ENCODE data around the gene FLNA. TPM values are rescaled to one million over a fixed set of nuclear protein-coding genes. Genes with fewer than 3 reads are reported as not detected.
A peak's percentile ranks its signal among the peaks of the same experiment; 100 is the strongest.
"Not testable (repeated sequence)": the region's sequence is repeated elsewhere in the genome, so short reads cannot be mapped to it uniquely, and the experiment has no call there.

The FLNA gene
- total RNA-seq, 1 donor from 2014 or later, result 2,809 TPM

- Histone ChIP-seq H3K27me3 (ENCODE audit: insufficient read depth, low read length) (no peaks in the 10 kb centered on the region), H3K27ac (ENCODE audit: low read depth, low read length) (peak overlapping the region; percentile 96), H3K36me3 (ENCODE audit: insufficient read depth, low read length) (peaks cover 14% of the 10 kb centered on the region), H3K4me2 (ENCODE audit: low read length) (peak overlapping the region; percentile 92), H3K4me3 (ENCODE audit: insufficient read depth, low read depth, low read length) (peak overlapping the region; percentile 59), H3K4me1 (ENCODE audit: insufficient read depth, low read length) (peaks cover 4% of the 10 kb centered on the region), H3K9me3 (ENCODE audit: insufficient read depth, low read depth, low read length) (no peaks in the 10 kb centered on the region), H4K20me1 (ENCODE audit: insufficient read depth, low read length) (peaks cover 34% of the 10 kb centered on the region), H2AFZ (ENCODE audit: low read depth, low read length) (peak overlapping the region; percentile 23), H3K79me2 (ENCODE audit: insufficient read depth, low read length) (peaks cover 26% of the 10 kb centered on the region), H3K9ac (ENCODE audit: low read length) (peak overlapping the region; percentile 98)
- FAIRE-seq (no peak), DNase-seq (ENCODE audit: low read depth) (peak; percentile 25)
- no peak for TF ChIP-seq CTCF (IDR thresholded peaks at IDR 0.05; ENCODE audit: insufficient read depth, low read depth, low read length)
- no peak for TF ChIP-seq EZH2 (IDR thresholded peaks at IDR 0.05; ENCODE audit: insufficient read depth, low read length)
- peak overlapping the region; percentile 99 for H3K27ac Mint-ChIP-seq (ENCODE audit: unreplicated experiment)
- H3K4me1 Mint-ChIP-seq (ENCODE audit: low read depth, unreplicated experiment), result peaks cover 7% of the 10 kb centered on the region
- no peaks in the 10 kb centered on the region for H3K27me3 Mint-ChIP-seq (ENCODE audit: low read depth, unreplicated experiment)
- no peaks in the 10 kb centered on the region for H3K9me3 Mint-ChIP-seq (ENCODE audit: unreplicated experiment)
- peak overlapping the region; percentile 98 for H3K4me3 Mint-ChIP-seq (ENCODE audit: unreplicated experiment)
- peaks cover 13% of the 10 kb centered on the region for H3K36me3 Mint-ChIP-seq (ENCODE audit: low read depth, unreplicated experiment)
Observed at GRCh38 chrX:154396973-154397887, 22.8 kb upstream of the FLNA start.

GRCh38 chrX:154396363-154396762, 21.9 kb upstream of the FLNA start:
- not testable (repeated sequence) for H3K4me3 ChIP-seq (ENCODE audit: insufficient read depth, low read depth, low read length); DNase-seq (ENCODE audit: low read depth); H3K9ac ChIP-seq (ENCODE audit: low read length); H2AFZ ChIP-seq (ENCODE audit: low read depth, low read length); H3K9me3 Mint-ChIP-seq (ENCODE audit: unreplicated experiment); FAIRE-seq; H3K4me2 ChIP-seq (ENCODE audit: low read length); H3K4me1 Mint-ChIP-seq (ENCODE audit: low read depth, unreplicated experiment); H3K9me3 ChIP-seq (ENCODE audit: insufficient read depth, low read depth, low read length); H3K4me1 ChIP-seq (ENCODE audit: insufficient read depth, low read length); H3K27me3 ChIP-seq (ENCODE audit: insufficient read depth, low read length); H3K27ac ChIP-seq (ENCODE audit: low read depth, low read length); H3K27me3 Mint-ChIP-seq (ENCODE audit: low read depth, unreplicated experiment)
- peak overlapping the region; percentile 58 for H3K27ac Mint-ChIP-seq (ENCODE audit: unreplicated experiment)
- H3K79me2 ChIP-seq (ENCODE audit: insufficient read depth, low read length), result peaks cover 26% of the 10 kb centered on the region
- peaks cover 13% of the 10 kb centered on the region for H3K36me3 Mint-ChIP-seq (ENCODE audit: low read depth, unreplicated experiment)
- peaks cover 26% of the 10 kb centered on the region for H4K20me1 ChIP-seq (ENCODE audit: insufficient read depth, low read length)
- H3K36me3 ChIP-seq (ENCODE audit: insufficient read depth, low read length), result peaks cover 14% of the 10 kb centered on the region
- peak overlapping the region; percentile 98 for H3K4me3 Mint-ChIP-seq (ENCODE audit: unreplicated experiment)

GRCh38 chrX:154389812-154390747, 15.6 kb upstream of the FLNA start:
- not testable (repeated sequence) for H2AFZ ChIP-seq (ENCODE audit: low read depth, low read length); H3K4me1 Mint-ChIP-seq (ENCODE audit: low read depth, unreplicated experiment); H3K79me2 ChIP-seq (ENCODE audit: insufficient read depth, low read length); H3K9me3 ChIP-seq (ENCODE audit: insufficient read depth, low read depth, low read length); H3K36me3 ChIP-seq (ENCODE audit: insufficient read depth, low read length); H3K9ac ChIP-seq (ENCODE audit: low read length); H3K4me1 ChIP-seq (ENCODE audit: insufficient read depth, low read length); H3K9me3 Mint-ChIP-seq (ENCODE audit: unreplicated experiment); H3K4me3 Mint-ChIP-seq (ENCODE audit: unreplicated experiment); H3K4me3 ChIP-seq (ENCODE audit: insufficient read depth, low read depth, low read length); DNase-seq (ENCODE audit: low read depth); H3K4me2 ChIP-seq (ENCODE audit: low read length); H3K27me3 Mint-ChIP-seq (ENCODE audit: low read depth, unreplicated experiment); H3K27ac ChIP-seq (ENCODE audit: low read depth, low read length); H3K27me3 ChIP-seq (ENCODE audit: insufficient read depth, low read length); H4K20me1 ChIP-seq (ENCODE audit: insufficient read depth, low read length); H3K27ac Mint-ChIP-seq (ENCODE audit: unreplicated experiment); H3K36me3 Mint-ChIP-seq (ENCODE audit: low read depth, unreplicated experiment)
- FAIRE-seq, result peak; percentile 79

GRCh38 chrX:154388649-154389048, 14.2 kb upstream of the FLNA start:
- H3K4me2 ChIP-seq (ENCODE audit: low read length); H3K27ac Mint-ChIP-seq (ENCODE audit: unreplicated experiment); H3K27me3 ChIP-seq (ENCODE audit: insufficient read depth, low read length); H2AFZ ChIP-seq (ENCODE audit: low read depth, low read length); H3K9ac ChIP-seq (ENCODE audit: low read length); H3K4me1 Mint-ChIP-seq (ENCODE audit: low read depth, unreplicated experiment); H3K27me3 Mint-ChIP-seq (ENCODE audit: low read depth, unreplicated experiment); DNase-seq (ENCODE audit: low read depth); H4K20me1 ChIP-seq (ENCODE audit: insufficient read depth, low read length); H3K9me3 ChIP-seq (ENCODE audit: insufficient read depth, low read depth, low read length); H3K4me3 Mint-ChIP-seq (ENCODE audit: unreplicated experiment); H3K4me3 ChIP-seq (ENCODE audit: insufficient read depth, low read depth, low read length); H3K27ac ChIP-seq (ENCODE audit: low read depth, low read length); H3K79me2 ChIP-seq (ENCODE audit: insufficient read depth, low read length); H3K4me1 ChIP-seq (ENCODE audit: insufficient read depth, low read length); H3K36me3 Mint-ChIP-seq (ENCODE audit: low read depth, unreplicated experiment); H3K36me3 ChIP-seq (ENCODE audit: insufficient read depth, low read length); H3K9me3 Mint-ChIP-seq (ENCODE audit: unreplicated experiment): not testable (repeated sequence)
- FAIRE-seq, result peak; percentile 67

GRCh38 chrX:154388094-154388493, 13.7 kb upstream of the FLNA start:
- not testable (repeated sequence) for H3K36me3 ChIP-seq (ENCODE audit: insufficient read depth, low read length); FAIRE-seq; DNase-seq (ENCODE audit: low read depth); H3K4me2 ChIP-seq (ENCODE audit: low read length); H3K36me3 Mint-ChIP-seq (ENCODE audit: low read depth, unreplicated experiment); H3K27ac Mint-ChIP-seq (ENCODE audit: unreplicated experiment); H3K9me3 ChIP-seq (ENCODE audit: insufficient read depth, low read depth, low read length); H3K4me1 Mint-ChIP-seq (ENCODE audit: low read depth, unreplicated experiment); H3K4me1 ChIP-seq (ENCODE audit: insufficient read depth, low read length); H4K20me1 ChIP-seq (ENCODE audit: insufficient read depth, low read length); H3K27me3 Mint-ChIP-seq (ENCODE audit: low read depth, unreplicated experiment); H3K9me3 Mint-ChIP-seq (ENCODE audit: unreplicated experiment); H3K4me3 Mint-ChIP-seq (ENCODE audit: unreplicated experiment); H3K79me2 ChIP-seq (ENCODE audit: insufficient read depth, low read length); H3K9ac ChIP-seq (ENCODE audit: low read length); H3K27ac ChIP-seq (ENCODE audit: low read depth, low read length); H3K4me3 ChIP-seq (ENCODE audit: insufficient read depth, low read depth, low read length); H3K27me3 ChIP-seq (ENCODE audit: insufficient read depth, low read length); H2AFZ ChIP-seq (ENCODE audit: low read depth, low read length)

Measured in astrocyte (in vitro differentiated cells and primary cell).